ENCODE data around the gene GKAP1. TPM values are rescaled to one million over a fixed set of nuclear protein-coding genes. Genes with fewer than 3 reads are reported as not detected.
"Not testable (repeated sequence)": the region's sequence is repeated elsewhere in the genome, so short reads cannot be mapped to it uniquely, and the experiment has no call there.

GKAP1 gene
- 12.0 TPM for total RNA-seq (ENCODE audit: insufficient read depth, low replicate concordance)

DNA sequence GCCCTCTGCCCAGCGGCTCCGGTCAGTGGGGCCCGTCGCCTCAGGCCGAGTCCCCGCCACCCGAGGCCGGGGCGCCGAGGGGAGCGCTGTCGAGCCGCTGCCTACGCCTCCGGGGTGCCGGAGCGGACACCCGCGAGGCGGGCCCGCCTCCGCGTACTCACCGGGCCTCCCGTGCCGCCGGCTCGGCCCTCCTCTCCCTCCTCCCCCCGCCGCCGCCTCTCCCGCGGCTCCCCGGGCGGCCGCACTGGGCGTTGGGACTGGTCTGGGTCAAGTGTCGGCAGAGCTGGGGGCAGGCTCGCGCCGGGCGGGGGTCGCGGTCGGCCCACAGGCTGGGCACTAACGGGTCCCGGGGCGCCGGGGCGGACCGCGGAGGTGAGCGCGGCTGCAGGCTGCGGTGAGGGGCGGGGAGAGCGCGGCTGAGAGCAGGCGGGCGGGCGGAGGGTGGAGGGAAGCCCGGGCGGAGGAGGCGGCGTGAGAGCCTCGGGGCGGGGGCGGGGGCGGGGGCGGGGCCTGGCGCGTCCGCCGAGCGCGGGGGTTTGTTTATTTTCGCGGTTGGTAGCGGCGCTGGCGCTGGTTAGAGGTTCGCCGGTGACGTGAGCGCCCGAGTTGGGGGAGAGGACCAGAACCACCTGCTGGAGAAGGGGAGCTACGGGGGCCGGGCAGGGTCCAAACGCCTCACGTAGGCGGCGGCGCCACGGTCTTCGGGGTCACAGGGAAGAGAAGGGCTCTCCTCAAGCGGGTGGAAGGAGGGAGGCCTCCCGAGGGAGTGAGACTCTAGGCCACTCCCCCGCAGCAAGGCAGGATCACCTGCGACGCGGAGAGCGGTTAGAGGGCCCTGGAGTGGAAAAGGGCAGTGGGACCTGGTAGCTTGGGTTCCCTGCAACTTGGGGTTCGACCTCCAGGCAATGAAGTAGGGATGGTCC is at the start of gene GKAP1:
Gene GKAP1 (minus strand): TSS at position 414 of the 923 bp plus-strand sequence. CDS start 11,252 bp downstream, outside the sequence.
- DNase-seq (ENCODE audit: low spot score) = peak; percentile 64

DNA sequence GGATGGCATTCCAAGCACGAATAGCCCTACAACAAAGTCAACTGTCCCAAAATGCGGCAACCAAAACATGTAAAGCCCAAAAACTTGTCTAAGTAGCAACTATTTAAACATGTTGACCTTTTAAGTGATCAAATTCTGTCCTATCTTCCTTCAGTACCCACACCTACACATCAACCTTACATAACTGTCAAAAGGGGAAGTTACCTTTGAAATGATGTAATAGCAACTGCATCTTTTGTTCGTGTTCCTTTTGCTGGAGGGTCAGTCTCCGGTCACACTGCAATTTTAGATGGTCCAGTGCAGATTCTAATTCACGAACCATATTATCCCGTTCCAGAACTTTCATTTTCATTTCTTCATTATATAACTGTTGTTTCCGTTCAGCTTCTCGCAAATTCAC is 32.3 kb upstream of the GKAP1 start:
- DNase-seq (ENCODE audit: low spot score) = not testable (repeated sequence)

DNA sequence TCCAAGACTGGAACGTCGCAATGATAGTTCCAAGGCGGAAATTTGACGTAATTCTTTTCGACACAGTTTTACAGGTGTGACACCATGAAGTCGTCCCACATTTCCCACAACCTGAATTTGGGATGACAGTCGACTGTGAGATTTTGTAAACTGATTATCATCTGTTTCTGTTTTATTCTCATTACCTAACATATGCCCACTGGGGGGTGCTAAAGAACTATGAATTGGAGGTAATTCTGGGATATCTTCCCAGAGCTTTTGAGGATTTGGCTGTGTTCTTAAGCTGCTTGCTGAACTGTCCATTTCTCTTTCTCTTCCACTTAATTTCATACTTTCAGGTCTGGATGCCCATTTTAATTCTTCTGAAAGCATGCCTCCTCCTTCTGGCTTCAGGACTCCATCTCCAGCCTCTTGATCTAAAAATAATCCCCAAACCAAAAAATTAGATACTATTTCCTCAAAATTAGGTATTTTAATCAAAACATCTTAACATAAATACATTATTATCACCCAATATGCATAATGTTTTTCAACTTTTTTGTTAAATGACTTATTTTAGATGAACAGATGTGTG is 19.6 kb upstream of the GKAP1 start:
- not testable (repeated sequence) for DNase-seq (ENCODE audit: low spot score)

DNA sequence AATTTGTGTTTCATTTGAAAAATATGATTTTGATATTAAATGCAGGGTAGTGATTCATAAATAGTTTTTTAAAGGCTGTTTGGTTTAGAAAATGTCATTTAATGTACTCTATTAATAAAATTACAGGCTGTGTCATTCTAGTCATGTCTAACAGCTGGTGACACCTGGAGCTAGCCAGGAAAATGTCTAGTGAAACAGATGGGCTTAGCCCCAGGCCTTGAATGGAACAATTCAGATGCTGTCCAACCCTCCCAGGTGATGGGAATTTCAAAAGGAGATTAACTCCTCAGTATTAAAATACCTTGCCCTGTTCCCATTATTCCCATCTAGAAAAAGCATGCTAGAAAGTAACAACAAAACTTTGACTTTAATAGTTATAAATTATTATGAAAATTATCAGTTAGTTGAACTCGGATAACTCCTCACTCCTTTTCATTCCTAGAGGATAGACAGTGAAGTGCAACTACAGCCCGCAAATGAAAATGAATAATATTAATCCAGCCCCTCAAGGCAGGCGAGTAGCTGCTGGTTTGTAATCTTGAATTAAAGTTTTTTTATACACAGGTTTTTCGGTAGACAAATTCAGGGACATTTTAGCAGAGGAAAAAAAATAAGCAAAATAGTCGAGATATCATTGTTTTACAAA is 13.0 kb upstream of the GKAP1 start:
- not testable (repeated sequence) for DNase-seq (ENCODE audit: low spot score)

DNA sequence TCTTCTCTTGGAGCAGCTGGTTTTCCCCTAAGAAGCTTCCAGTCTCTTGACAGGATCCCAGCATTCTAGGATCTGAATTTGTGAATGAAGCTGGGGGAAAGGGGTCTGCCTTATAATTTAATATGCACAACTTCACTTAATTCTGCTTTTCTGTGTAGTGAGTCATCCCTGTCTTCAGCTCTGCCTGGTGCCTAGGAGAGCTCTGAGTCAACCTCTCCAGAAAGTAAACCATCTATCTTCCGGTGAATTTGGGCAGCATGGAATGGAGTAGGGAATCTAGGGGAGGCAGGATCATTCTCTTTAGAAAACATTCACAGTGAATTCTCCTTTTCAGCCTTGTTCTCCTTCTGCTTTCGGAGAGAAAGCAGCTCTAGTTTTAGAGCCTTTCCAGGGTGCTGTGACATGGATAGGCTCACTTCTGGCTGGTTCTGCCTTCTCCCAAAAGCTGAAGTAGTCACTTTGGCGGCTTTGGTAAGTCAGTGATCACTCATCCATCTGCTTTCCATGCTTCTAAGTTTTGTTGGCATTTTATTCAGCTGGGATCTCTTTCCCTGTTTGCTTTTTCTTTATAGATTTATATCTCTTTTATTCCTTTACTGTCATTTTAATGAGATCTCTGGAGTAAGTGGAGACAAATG is 7.5 kb upstream of the GKAP1 start:
- not testable (repeated sequence) for DNase-seq (ENCODE audit: low spot score)

DNA sequence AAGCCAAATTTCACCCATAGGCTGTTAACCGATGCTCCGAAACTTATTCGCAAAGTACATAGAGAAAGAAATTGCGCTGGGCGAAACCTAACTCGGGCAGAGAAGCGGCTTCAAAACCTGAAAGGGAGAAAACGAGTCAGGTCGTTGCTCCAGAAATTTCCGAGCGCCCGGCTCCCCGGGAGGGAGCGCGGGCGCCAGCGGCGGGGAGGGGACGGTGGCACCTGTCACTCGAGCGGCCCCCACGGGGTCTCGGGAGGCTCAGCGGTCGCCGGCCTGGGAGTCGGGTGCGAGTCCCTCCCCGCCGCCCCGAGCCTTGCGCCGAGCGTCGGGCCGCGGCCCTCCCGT is 586 bp downstream of the GKAP1 start:
- not testable (repeated sequence) for DNase-seq (ENCODE audit: low spot score)

DNA sequence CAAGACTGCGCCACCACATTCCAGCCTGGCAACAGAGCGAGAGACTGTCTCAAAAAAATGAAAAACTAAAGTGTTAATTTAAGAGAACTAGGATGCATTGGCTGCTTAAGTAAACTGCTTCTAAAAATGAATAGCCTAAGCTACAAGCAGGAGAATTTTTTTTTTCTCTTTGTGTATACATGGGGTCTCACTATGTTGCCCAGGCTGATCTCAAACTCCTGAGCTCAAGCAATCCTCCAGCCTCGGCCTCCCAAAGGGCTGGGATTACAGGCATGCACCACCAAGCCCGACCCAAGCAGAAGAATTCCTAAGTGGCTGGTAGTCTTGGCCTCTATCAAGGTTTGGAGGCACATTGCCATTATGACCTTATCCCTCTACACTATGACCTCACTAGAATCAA is 2.4 kb downstream of the GKAP1 start:
- not testable (repeated sequence) for DNase-seq (ENCODE audit: low spot score)

DNA sequence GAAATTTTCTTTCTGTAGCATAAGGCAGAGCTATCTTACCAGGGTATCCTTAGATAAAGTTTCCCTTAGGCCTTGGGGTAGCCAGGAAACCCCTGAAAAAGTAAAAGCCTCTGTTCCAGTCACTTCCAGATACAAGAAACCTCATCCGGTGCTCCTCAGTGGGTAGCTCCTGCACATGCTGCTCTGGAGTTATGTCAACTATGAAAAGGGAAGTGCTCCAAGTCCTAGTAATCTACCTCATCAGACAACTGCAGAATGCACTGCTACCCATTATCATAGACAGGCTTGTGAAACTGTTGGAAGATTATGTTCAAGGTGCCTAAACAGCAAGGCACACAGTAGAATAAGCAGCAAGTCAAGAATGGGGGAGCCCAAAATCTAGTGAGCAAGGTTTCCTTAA is 8.4 kb downstream of the GKAP1 start:
- not testable (repeated sequence) for DNase-seq (ENCODE audit: low spot score)

DNA sequence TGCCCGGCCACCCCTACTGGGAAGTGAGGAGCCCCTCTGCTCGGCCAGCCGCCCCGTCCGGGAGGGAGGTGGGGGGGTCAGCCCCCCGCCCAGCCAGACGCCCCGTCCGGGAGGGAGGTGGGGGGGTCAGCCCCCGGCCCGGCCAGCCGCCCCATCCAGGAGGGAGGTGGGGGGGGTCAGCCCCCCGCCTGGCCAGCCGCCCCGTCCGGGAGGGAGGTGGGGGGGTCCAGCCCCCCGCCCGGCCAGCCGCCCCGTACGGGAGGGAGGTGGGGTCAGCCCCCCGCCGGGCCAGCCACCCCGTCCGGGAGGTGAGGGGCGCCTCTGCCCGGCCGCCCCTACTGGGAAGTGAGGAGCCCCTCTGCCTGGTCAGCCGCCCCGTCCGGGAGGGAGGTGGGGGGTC is 13.1 kb downstream of the GKAP1 start:
- DNase-seq (ENCODE audit: low spot score) = not testable (repeated sequence)

DNA sequence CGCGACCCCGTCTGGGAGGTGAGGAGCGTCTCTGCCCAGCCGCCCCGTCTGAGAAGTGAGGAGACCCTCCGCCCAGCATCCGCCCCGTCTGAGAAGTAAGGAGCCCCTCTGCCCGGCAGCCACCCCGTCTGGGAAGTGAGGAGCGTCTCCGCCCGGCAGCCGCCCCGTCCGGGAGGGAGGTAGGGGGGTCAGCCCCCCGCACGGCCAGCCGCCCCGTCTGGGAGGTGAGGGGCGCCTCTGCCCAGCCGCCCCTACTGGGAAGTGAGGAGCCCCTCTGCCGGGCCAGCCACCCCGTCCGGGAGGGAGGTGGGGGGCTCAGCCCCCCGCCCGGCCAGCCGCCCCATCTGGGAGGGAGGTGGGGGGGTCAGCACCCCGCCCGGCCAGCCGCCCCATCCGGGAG is 13.6 kb downstream of the GKAP1 start:
- not testable (repeated sequence) for DNase-seq (ENCODE audit: low spot score)

DNA sequence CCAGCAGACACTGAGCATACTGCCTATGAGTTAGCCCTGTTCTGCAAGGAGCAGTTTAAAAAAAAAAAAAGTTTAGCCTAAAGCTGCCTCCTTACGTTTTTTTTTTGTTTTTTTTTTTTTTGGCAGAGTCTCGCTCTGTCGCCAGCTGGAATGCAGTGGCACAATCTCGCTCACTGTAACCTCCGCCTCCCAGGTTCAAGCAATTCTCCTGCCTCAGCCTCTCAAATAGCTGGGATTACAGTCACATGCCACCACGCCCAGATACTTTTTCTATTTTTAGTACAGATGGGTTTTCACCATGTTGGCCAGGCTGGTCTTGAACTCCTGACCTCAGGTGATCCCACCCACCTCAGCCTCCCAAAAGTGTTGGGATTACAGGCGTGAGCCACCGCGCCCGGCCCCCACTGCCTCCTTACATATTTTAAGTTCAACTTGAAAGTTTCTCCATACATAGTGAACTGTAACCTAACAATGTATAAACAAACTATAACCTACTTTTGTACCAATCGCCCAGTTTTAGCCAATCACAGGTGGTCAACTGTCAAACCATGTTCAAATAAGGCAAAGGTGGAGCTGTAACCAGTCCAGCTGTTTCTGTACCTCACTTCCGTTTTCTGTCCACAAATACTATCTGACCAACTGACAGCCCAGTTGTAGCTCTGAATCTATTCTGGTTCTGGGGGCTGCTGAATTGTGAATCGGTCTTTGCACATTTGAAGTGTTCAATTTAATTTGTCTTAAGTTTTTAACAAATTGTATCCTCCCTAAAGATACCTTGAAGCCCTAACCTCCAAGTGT is 17.1 kb downstream of the GKAP1 start:
- no peak for DNase-seq (ENCODE audit: low spot score)

DNA sequence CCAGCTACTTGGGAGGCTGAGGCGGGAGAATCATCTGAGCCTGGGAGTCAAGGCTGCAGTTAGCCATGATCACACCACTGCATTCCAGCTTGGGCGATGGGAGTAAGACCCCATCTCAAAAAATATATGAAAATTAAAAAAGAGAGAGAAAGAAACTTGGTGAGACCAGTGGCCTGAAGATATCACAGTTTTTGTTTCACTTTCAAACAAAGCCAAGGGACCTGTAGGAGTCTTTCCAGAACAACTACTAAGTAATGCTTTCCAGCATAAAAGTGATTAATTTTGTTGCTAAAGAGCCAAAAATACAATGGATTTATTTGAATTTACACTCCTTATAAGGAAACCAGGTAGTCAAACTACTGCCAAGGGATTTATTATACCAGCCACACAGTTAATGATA is 23.5 kb downstream of the GKAP1 start:
- no peak for DNase-seq (ENCODE audit: low spot score)

DNA sequence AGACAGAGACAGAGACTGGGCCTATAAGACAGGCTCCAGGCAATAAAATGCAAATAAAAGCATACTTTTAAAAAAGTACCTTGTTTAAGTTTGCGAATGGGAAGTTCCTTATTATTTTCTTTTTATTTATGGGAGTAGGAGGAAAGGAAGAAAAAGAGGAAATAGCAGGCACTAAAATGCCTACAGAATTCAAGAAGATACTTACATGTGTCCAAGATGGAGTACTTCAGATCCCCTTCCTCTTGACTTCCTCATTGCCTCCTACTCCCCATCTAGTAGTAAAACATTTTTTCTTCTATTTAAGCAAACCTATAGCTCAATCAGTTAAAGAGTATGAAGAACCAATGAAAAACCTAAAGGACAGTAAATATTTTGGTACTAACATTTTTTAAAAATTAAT is 24.8 kb downstream of the GKAP1 start:
- DNase-seq (ENCODE audit: low spot score) = no peak

DNA sequence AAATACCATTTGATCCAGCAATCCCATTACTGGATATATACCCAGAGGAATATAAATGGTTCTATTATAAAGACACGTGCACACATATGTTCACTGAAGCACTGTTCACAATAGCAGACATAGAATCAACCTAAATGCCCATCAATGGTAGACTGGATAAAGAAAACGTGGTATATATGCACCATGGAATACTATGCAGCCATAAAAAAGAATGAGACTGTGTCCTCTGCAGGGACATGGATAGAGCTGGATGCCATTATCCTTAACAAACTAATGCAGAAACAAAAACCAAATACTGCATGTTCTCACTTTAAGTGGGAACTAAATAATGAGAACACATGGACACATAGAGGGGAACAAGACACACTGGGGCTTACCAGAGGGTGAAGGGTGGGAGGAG is 39.4 kb downstream of the GKAP1 start:
- no peak for DNase-seq (ENCODE audit: low spot score)

DNA sequence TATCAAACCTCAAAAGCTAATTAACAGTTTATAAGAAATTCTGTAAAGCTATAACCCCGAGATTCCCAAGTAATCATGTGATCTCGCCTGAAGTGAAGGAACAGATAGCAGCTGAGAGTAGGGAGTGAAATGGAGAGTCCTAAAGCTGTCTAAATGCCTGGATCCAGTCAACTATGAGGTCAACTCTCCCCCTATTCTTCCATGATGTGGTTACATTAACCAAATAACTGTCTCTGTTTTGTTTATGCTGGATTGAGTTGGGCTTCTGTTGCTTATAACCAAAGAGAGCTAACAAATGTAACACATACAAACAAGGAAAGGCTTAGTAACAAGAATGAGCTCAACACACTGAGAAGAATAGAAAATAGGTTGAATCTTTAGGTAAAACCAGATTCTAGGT is 41.6 kb downstream of the GKAP1 start:
- no peak for DNase-seq (ENCODE audit: low spot score)

DNA sequence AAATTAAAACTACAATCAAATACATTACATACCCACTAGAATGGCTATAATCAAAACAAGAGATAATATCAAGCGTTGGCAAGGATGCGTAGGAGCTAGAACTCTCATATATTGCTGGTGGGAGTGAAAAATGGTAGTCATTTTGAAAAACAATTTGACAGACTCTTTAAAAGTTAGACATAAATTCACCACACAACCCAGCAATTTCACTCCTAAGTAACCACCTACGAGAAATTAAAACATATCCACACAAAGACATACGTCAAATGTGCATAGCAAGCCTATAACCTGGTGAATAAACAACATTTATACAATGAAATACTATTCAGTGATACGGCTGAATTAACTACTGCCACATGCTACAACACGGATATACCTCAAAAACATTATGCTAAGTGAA is 44.7 kb downstream of the GKAP1 start:
- DNase-seq (ENCODE audit: low spot score) = no peak

DNA sequence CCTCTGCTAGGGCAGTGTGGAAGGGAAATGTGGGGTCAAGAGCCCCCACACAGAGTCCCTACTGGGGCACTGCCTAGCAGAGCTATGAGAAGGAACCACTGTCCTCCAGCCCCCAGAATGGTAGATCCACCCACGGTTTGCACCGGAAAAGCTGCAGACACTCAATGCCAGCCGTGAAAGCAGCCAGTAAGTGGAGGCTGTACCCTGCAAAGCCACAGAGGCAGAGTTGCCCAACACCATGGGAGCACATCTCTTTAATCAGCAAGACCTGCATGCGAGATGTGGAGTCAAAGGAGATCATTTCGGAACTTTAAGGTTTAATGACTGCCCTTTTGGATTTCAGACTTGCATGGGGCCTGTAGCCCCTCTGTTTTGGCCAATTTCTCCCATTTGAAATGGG is 52.2 kb downstream of the GKAP1 start:
- no peak for DNase-seq (ENCODE audit: low spot score)

DNA sequence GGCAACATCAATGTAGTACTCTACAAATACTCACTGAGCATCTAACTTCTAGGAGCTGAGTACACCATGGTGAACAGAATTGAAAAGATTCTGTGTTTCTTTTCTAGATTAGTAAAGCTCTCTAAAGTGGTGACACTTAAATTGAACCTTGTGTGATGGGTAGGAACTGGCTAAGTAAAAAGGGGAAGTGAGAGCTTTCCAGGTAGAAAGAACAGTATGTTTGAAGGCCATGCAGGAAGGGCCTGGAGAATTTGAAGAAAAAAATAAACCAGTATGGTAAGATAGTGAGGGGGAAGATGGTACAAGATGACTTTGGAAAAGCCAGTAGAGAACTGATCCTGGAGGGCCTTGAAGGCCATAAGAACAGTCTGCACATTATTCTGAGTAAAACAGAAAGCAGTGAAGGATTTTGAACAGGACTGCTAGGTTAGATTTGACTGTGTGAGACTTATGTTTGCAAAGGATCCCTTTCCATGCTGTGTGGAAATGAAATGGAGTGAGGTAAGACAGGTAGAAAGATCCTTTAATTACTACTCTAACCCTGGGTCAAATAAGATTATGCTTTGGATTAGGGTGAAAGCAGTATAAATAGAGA is 63.1 kb downstream of the GKAP1 start:
- no peak for DNase-seq (ENCODE audit: low spot score)

DNA sequence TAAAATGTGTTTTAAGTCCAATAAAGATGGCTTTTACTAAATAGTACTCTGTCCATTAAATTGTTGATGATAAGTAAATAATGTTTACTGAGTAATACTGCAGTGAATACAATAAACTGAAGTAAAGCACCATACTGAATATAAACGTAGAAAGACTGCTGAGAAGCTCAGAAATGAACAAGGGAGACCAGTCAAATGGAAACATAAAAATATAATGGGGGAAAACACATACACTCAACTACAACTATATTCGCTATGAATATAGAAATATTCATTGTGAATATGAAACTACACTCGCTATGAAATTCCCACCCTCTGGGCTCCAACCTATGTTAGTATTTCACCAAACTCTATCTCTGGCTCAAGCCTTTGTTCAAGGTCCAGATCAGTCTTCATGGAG is 67.9 kb downstream of the GKAP1 start:
- no peak for DNase-seq (ENCODE audit: low spot score)

DNA sequence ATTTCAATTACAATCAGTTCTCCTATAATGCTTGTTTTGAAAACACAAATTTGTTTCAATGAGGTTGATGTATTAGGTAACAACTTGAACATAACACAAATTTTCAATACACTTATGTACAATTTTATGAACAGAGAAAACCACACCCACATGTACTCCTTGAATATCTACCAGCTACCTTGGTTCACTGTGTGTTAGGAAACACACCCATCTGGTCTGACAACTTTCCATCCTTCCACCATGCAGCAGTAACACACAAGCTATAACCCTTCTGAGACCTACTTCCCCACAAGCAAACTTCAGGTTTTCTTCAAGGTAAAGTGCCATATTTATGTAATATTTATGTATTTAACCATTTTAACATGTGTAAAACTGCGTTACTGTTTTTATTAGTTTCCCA is 73.4 kb downstream of the GKAP1 start:
- peak; percentile 15 for DNase-seq (ENCODE audit: low spot score)

DNA sequence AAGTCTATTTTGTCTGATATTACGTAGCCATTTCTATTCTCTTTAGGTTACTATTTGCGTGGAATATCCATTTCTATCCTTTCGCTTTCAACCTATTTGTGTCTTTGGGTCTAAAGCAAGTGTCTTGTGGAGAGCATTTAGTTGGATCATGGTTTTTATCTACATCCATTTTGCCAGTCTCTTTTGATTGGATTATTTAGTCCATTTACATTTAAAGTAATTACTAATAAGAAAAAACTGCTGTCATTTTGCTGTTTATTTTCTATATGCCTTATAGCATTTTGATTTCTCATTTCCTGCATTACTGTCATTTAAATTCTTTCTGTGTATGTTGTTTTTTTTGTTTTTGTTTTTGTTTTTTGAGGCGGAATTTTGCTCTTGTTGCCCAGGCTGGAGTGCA is 83.8 kb downstream of the GKAP1 start:
- DNase-seq (ENCODE audit: low spot score) = no peak
